ENCODE results near the gene LAMB3. TPM values are rescaled to one million over a fixed set of nuclear protein-coding genes. Genes with fewer than 3 reads are reported as not detected.

Gene LAMB3
- total RNA-seq, 1 experiment from 2014 or later: 70.2 TPM

- no peaks in the 10 kb centered on the region for H3K79me2 ChIP-seq (ENCODE audit: insufficient read depth, low read length)
- H3K4me2 ChIP-seq (ENCODE audit: low read length): peak overlapping the region; percentile 31; the same call in 1 of the 2 replicates
- peaks cover 10% of the 10 kb centered on the region; the same call in 1 of the 2 replicates for H3K27me3 ChIP-seq (ENCODE audit: insufficient read depth, low read length)
- ChIA-PET POLR2A (interaction anchor here (1.0 kb wide), 1 partner anchor 84 kb away, joined by 3 read pairs; no protein-coding TSS in a partner anchor), CTCF (interaction anchor here (0.5 to 2.9 kb wide), 20 partner anchors 10 to 913 kb away, joined by 3 to 22 read pairs (median 4); no protein-coding TSS in a partner anchor), RAD21 (ENCODE audit: low non-redundant PET in 1 of 2, low total read pairs in 2 of 2, uncharacterized antibody in 2 of 2, unreplicated experiment in 2 of 2) (interaction anchor here in 1 of 2 experiments (0.8 kb wide), 1 partner anchor 53 kb away, joined by 3 read pairs; no protein-coding TSS in a partner anchor)
- peak overlapping the region; percentile 83 for H2AFZ ChIP-seq (ENCODE audit: low read depth, low read length, poor library complexity, severe bottlenecking)
- no peak overlapping the region for H3K27ac ChIP-seq (ENCODE audit: low read depth, low read length)
- H3K9me3 ChIP-seq (ENCODE audit: control insufficient read depth in 1 of 2, insufficient read depth in 1 of 2, low read depth in 1 of 2, low read length in 2 of 2): no peaks in the 10 kb centered on the region
- no peaks in the 10 kb centered on the region for H4K20me1 ChIP-seq (ENCODE audit: insufficient read depth)
- no peaks in the 10 kb centered on the region for H3K9me2 ChIP-seq (ENCODE audit: insufficient read depth)
- H3K36me3 ChIP-seq (ENCODE audit: control insufficient read depth in 1 of 2, insufficient read depth in 2 of 2, low read length in 2 of 2): no peaks in the 10 kb centered on the region
- peaks cover 0 to 6% of the 10 kb centered on the region in 2 experiments; a peak in 1 of 4 replicates for H3K4me1 ChIP-seq (ENCODE audit: control insufficient read depth in 1 of 2, insufficient read depth in 2 of 2, low read length in 2 of 2)
- no peak overlapping the region for H3K4me3 ChIP-seq (replicated peaks in 1 of 2; ENCODE audit: low read depth in 1 of 2, low read length in 2 of 2)
- BruUV-seq (replicated peaks): no TSS peak
- H3K9ac ChIP-seq (ENCODE audit: low read length): no peak overlapping the region
- ATAC-seq: peak; percentile 96
- intact Hi-C loops (cut with micrococcal nuclease): loop anchor here (2.0 kb wide), 1 partner anchor 357 kb away; no protein-coding TSS in a partner anchor
- peak; percentile 28 for TF ChIP-seq YY1 (IDR thresholded peaks at IDR 0.05; ENCODE audit: extremely low read depth, insufficient replicate concordance, low read depth, low read length)
- TF ChIP-seq FOSL1 (IDR thresholded peaks at IDR 0.05; ENCODE audit: low read depth): no peak
- TF ChIP-seq TCF7L2 (IDR thresholded peaks at IDR 0.05; ENCODE audit: borderline replicate concordance, extremely low read depth, insufficient read depth, insufficient read length): no peak
- TF ChIP-seq CBX3 (IDR thresholded peaks at IDR 0.05; ENCODE audit: low read depth): 0 out of 2 replicates have a peak, but pooled peaks have one; percentile 45
- TF ChIP-seq CTCF (IDR thresholded peaks at IDR 0.05 in 2 of 3, conservative IDR thresholded peaks at IDR 0.05 in 1 of 3; ENCODE audit: borderline replicate concordance in 1 of 3, insufficient read depth in 1 of 3, low read depth in 2 of 3, low read length in 2 of 3): peak; percentile 74 to 84 (median 83); a peak in 5 of 6 replicates
- TF ChIP-seq, protein P1, sequence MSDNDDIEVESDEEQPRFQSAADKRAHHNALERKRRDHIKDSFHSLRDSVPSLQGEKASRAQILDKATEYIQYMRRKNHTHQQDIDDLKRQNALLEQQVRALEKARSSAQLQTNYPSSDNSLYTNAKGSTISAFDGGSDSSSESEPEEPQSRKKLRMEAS (IDR thresholded peaks at IDR 0.05): no peak
- TF ChIP-seq, protein P2, sequence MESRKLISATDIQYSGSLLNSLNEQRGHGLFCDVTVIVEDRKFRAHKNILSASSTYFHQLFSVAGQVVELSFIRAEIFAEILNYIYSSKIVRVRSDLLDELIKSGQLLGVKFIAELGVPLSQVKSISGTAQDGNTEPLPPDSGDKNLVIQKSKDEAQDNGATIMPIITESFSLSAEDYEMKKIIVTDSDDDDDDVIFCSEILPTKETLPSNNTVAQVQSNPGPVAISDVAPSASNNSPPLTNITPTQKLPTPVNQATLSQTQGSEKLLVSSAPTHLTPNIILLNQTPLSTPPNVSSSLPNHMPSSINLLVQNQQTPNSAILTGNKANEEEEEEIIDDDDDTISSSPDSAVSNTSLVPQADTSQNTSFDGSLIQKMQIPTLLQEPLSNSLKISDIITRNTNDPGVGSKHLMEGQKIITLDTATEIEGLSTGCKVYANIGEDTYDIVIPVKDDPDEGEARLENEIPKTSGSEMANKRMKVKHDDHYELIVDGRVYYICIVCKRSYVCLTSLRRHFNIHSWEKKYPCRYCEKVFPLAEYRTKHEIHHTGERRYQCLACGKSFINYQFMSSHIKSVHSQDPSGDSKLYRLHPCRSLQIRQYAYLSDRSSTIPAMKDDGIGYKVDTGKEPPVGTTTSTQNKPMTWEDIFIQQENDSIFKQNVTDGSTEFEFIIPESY (IDR thresholded peaks at IDR 0.05; ENCODE audit: extremely low read depth, insufficient replicate concordance, low read length): no peak
- no peak for TF ChIP-seq SRF (IDR thresholded peaks at IDR 0.05; ENCODE audit: low read depth)
- 0 out of 2 replicates have a peak, but pooled peaks have one; percentile 15 for TF ChIP-seq CEBPB (IDR thresholded peaks at IDR 0.05; ENCODE audit: low read depth)
- TF ChIP-seq RAD21 (IDR thresholded peaks at IDR 0.05; ENCODE audit: low read depth): peak; percentile 83
- no peak for TF ChIP-seq EGR1 (IDR thresholded peaks at IDR 0.05; ENCODE audit: low read depth)
- TF ChIP-seq POLR2AphosphoS5 (IDR thresholded peaks at IDR 0.05; ENCODE audit: low read depth, low read length): no peak
- TF ChIP-seq EZH2phosphoT487 (IDR thresholded peaks at IDR 0.05; ENCODE audit: borderline replicate concordance): no peak
- DNase-seq (ENCODE audit: low read depth, low spot score): peak; percentile 78
These were observed 86.2 kb downstream of the LAMB3 start for GRCh38 chr1:209565759-209566678.
